ENCODE measurements around the gene WDR36. TPM values are rescaled to one million over a fixed set of nuclear protein-coding genes. Genes with fewer than 3 reads are reported as not detected.
A peak's percentile ranks its signal among the peaks of the same experiment; 100 is the strongest.

Gene WDR36
- total RNA-seq, 1 experiment from 2014 or later, result 53.6 TPM

DNA sequence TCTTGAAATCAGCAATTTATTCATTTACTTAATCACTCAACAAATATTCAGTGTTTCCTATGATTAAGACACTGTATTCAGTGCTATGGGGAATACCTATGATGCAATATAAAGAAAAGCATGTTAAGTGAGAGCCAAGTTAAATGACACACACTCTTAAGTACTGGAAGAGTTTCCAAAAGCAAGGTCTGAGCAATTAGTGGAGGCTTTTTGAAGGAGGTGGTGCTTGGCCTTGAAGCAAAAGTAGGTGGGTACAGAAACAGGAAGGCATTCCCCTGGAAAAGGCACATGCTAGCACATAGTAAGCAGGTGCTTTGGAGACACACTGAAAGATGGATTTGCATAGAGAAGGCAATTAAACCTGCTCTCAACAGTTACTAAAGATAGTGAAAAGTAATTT, 16.6 kb upstream of the WDR36 start:
- Histone ChIP-seq H3K9me2 (ENCODE audit: insufficient read depth) (no peaks in the 10 kb centered on the region), H3K36me3 (ENCODE audit: control insufficient read depth in 1 of 2, insufficient read depth in 2 of 2, low read length in 2 of 2) (no peaks in the 10 kb centered on the region), H3K9me3 (ENCODE audit: control insufficient read depth in 1 of 2, insufficient read depth in 1 of 2, low read depth in 1 of 2, low read length in 2 of 2) (no peaks in the 10 kb centered on the region), H3K4me3 (replicated peaks in 1 of 2; ENCODE audit: low read depth in 1 of 2, low read length in 2 of 2) (no peak overlapping the region), H3K27me3 (ENCODE audit: insufficient read depth, low read length) (peaks cover 20% of the 10 kb centered on the region), H3K9ac (ENCODE audit: low read length) (no peak overlapping the region), H4K20me1 (ENCODE audit: insufficient read depth) (no peaks in the 10 kb centered on the region), H3K4me1 (ENCODE audit: control insufficient read depth in 1 of 2, insufficient read depth in 2 of 2, low read length in 2 of 2) (peaks cover 6 to 12% of the 10 kb centered on the region in 2 experiments; a peak in 2 of 4 replicates), H3K79me2 (ENCODE audit: insufficient read depth, low read length) (no peaks in the 10 kb centered on the region), H3K4me2 (ENCODE audit: low read length) (no peak overlapping the region), H3K27ac (ENCODE audit: low read depth, low read length) (no peak overlapping the region), H2AFZ (ENCODE audit: low read depth, low read length, poor library complexity, severe bottlenecking) (no peak overlapping the region)
- peak; percentile 44 for DNase-seq (ENCODE audit: low read depth, low spot score)
- BruUV-seq (replicated peaks), result no TSS peak
- intact Hi-C loops (cut with micrococcal nuclease), result no loop called here
- RAD21 ChIA-PET (ENCODE audit: low non-redundant PET in 1 of 2, low total read pairs in 2 of 2, uncharacterized antibody in 2 of 2, unreplicated experiment in 2 of 2), result no interaction called here
- TF ChIP-seq FOSL1 (IDR thresholded peaks at IDR 0.05; ENCODE audit: low read depth) (peak; percentile 23; the same call in 1 of the 2 replicates), SP1 (IDR thresholded peaks at IDR 0.05; ENCODE audit: low read depth) (0 out of 2 replicates have a peak, but pooled peaks have one; percentile 16), SIN3A (IDR thresholded peaks at IDR 0.05; ENCODE audit: low read depth) (no peak), CEBPB (IDR thresholded peaks at IDR 0.05; ENCODE audit: low read depth) (peak; percentile 73)
- ATAC-seq, result no peak
- POLR2A ChIA-PET, result no interaction called here
- CTCF ChIA-PET, result no interaction called here

DNA sequence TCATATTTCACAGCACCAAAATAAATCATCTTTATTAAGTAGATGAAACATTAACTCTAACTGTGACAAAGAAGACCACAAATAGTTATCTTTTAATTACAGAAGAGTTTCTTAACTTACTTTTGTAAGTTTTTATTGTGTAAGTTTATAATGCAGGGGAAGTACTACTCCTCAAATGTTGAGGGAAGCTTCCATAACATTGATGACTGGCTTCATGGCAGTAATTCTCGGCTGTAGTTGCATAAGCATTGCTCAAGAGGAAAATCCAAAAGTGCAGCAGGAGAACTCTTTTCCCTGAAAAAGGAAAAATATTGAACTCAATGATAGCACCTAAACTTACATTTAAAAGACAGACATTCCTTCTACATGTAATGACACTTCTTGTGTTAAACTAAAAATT, 16.1 kb upstream of the WDR36 start:
- ChIA-PET RAD21 (ENCODE audit: low non-redundant PET in 1 of 2, low total read pairs in 2 of 2, uncharacterized antibody in 2 of 2, unreplicated experiment in 2 of 2) (no interaction called here), POLR2A (no interaction called here), CTCF (no interaction called here)
- Histone ChIP-seq H3K4me3 (replicated peaks in 1 of 2; ENCODE audit: low read depth in 1 of 2, low read length in 2 of 2) (no peak overlapping the region), H3K27ac (ENCODE audit: low read depth, low read length) (no peak overlapping the region), H3K4me2 (ENCODE audit: low read length) (no peak overlapping the region), H3K9me3 (ENCODE audit: control insufficient read depth in 1 of 2, insufficient read depth in 1 of 2, low read depth in 1 of 2, low read length in 2 of 2) (no peaks in the 10 kb centered on the region), H3K4me1 (ENCODE audit: control insufficient read depth in 1 of 2, insufficient read depth in 2 of 2, low read length in 2 of 2) (peaks cover 6 to 12% of the 10 kb centered on the region in 2 experiments; a peak in 2 of 4 replicates), H3K27me3 (ENCODE audit: insufficient read depth, low read length) (peaks cover 19% of the 10 kb centered on the region), H2AFZ (ENCODE audit: low read depth, low read length, poor library complexity, severe bottlenecking) (no peak overlapping the region), H3K9ac (ENCODE audit: low read length) (no peak overlapping the region), H3K9me2 (ENCODE audit: insufficient read depth) (no peaks in the 10 kb centered on the region), H4K20me1 (ENCODE audit: insufficient read depth) (no peaks in the 10 kb centered on the region), H3K79me2 (ENCODE audit: insufficient read depth, low read length) (no peaks in the 10 kb centered on the region), H3K36me3 (ENCODE audit: control insufficient read depth in 1 of 2, insufficient read depth in 2 of 2, low read length in 2 of 2) (no peaks in the 10 kb centered on the region)
- intact Hi-C loops (cut with micrococcal nuclease), result no loop called here
- DNase-seq (ENCODE audit: low read depth, low spot score) (no peak), ATAC-seq (no peak)
- BruUV-seq (replicated peaks), result no TSS peak
- TF ChIP-seq ATF3 (IDR thresholded peaks at IDR 0.05) (no peak), POLR2A (IDR thresholded peaks at IDR 0.05; ENCODE audit: borderline replicate concordance, extremely low read depth, insufficient read depth, insufficient read length) (no peak), ELF1 (IDR thresholded peaks at IDR 0.05; ENCODE audit: borderline replicate concordance, low read depth) (no peak), EZH2 (IDR thresholded peaks at IDR 0.05) (no peak), SP1 (IDR thresholded peaks at IDR 0.05; ENCODE audit: low read depth) (no peak), EGR1 (IDR thresholded peaks at IDR 0.05; ENCODE audit: low read depth) (no peak), FOSL1 (IDR thresholded peaks at IDR 0.05; ENCODE audit: low read depth) (no peak), ZNF274 (IDR thresholded peaks at IDR 0.05; ENCODE audit: low read depth, low read length) (no peak), REST (IDR thresholded peaks at IDR 0.05; ENCODE audit: low read depth) (no peak), SIN3A (IDR thresholded peaks at IDR 0.05; ENCODE audit: low read depth) (no peak), POLR2AphosphoS5 (IDR thresholded peaks at IDR 0.05; ENCODE audit: low read depth, low read length) (no peak), YY1 (IDR thresholded peaks at IDR 0.05; ENCODE audit: extremely low read depth, insufficient replicate concordance, low read depth, low read length) (no peak), CBX3 (IDR thresholded peaks at IDR 0.05; ENCODE audit: low read depth) (no peak), CTCF (IDR thresholded peaks at IDR 0.05 in 2 of 3, conservative IDR thresholded peaks at IDR 0.05 in 1 of 3; ENCODE audit: borderline replicate concordance in 1 of 3, insufficient read depth in 1 of 3, low read depth in 2 of 3, low read length in 2 of 3) (no peak), SRF (IDR thresholded peaks at IDR 0.05; ENCODE audit: low read depth) (no peak), JUND (IDR thresholded peaks at IDR 0.05) (no peak), RAD21 (IDR thresholded peaks at IDR 0.05; ENCODE audit: low read depth) (no peak)
